GM21528 (cell line): ENCODE results near the gene RELL1.

Experiments used
- ATAC-seq: cut with Tn5 transposase; IDR thresholded peaks from one replicate; pipeline ENCODE4 v1.9.1; 2021; ENCODE audit warnings: mild to moderate bottlenecking, moderate library complexity; ENCODE audit not compliant: unreplicated experiment, low FRiP score

The RELL1 gene

GRCh38 chr4:37641886-37642849 lies 44.0 kb downstream of the RELL1 start:
- ATAC-seq: no peak

DNA sequence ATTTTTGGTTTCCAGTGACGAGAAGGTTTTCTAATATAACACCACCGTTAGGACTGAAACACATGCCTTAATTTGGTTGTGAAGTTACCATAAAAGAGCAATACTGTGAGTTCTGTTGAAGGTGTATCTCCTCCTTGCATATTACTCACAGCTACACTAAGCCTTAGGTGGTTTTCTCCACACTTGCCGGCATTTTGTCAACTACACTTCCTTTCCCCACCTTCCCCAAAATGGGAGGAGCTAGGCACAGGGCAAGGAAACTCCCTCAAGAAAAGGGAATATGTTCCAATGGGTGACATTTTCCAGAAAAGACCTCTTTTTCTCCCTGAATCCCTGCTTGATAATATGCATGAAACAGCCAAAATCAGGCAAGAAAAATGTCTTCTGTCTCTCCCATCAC lies 44.8 kb downstream of the RELL1 start:
- no peak for ATAC-seq

DNA sequence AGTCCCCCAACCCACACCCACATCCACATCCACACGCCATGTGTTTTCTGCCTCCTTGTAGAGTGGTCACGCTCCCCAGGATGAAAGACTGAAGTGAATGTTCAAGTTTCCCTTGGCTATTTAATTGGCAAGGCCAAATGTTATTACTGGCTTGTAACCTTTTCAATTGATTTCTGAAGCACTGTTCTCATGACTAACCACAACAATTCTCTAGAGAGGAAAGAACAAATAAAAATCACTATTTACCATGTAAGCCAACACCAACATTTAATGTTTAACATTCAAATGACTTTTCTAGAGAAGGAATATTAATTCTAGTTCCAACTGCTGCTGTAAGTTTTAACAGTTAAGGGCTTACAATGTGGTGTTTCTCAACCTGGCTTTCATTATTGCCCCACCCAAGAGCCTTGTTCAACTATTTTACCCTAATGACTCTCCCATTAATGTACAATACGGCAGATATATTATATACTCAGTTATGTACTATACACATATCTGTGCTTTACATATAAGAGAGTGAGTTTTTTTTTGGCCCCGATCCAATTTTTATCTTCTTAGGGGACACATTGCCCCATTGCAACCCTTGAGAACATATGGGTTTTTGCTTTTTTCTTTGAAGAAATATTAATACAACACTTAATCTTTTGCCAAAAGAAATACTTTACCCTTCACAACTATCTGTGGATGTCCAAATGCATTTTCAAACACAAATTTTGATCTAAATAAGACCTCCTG lies 46.5 kb downstream of the RELL1 start:
- ATAC-seq: no peak

DNA sequence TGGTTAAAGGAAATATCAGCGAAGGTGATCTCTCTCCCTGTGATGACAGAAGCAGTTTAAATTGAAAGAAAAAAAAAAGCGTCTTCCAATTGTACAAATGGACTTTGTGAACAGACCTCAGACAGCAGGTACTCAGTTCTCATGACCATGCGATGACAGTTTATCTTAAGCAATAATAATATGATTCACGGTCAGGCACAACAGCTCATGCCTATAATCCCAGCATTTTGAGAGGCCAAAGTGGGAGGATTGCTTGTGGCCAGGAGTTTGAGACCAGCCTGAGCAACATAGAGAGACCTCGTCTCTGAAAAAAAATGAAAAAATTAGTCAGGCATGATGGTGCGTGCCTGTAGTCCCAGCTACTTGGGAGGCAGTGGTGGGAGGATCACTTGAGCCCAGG lies 51.0 kb downstream of the RELL1 start:
- ATAC-seq: no peak

GRCh38 chr4:37634180-37634579 lies 52.0 kb downstream of the RELL1 start:
- no peak for ATAC-seq

- no peak for ATAC-seq
These were observed 53.3 kb downstream of the RELL1 start for GRCh38 chr4:37632836-37633235.

- no peak for ATAC-seq
These were observed 54.6 kb downstream of the RELL1 start for GRCh38 chr4:37631551-37631950.

GRCh38 chr4:37629713-37630112 lies 56.5 kb downstream of the RELL1 start:
- ATAC-seq: no peak

GRCh38 chr4:37628977-37629609 lies 57.1 kb downstream of the RELL1 start:
- no peak for ATAC-seq

GRCh38 chr4:37627263-37627662 lies 58.9 kb downstream of the RELL1 start:
- no peak for ATAC-seq

- no peak for ATAC-seq
These were observed 60.7 kb downstream of the RELL1 start for GRCh38 chr4:37625499-37625898.

GRCh38 chr4:37623940-37624339 lies 62.2 kb downstream of the RELL1 start:
- ATAC-seq: no peak

- ATAC-seq: no peak
These were observed 63.1 kb downstream of the RELL1 start for GRCh38 chr4:37623125-37623524.

DNA sequence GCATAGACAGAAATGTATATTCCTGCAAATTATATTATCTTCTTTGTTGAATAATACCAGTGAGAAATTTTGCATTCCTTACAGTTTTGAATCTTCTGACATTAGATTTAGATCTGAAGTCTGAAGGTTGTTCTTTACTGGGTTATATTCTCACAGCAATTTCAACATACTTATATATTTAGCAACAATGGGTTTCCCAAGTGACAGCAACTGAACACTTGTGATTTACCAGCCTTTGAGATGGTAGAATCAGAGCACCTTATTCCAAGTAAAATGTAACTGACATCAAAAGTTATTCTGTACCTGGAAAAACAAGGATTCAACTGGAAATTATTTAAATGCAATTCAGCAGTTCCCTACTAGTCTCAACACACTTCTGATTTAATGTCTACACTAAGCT lies 66.0 kb downstream of the RELL1 start:
- no peak for ATAC-seq

DNA sequence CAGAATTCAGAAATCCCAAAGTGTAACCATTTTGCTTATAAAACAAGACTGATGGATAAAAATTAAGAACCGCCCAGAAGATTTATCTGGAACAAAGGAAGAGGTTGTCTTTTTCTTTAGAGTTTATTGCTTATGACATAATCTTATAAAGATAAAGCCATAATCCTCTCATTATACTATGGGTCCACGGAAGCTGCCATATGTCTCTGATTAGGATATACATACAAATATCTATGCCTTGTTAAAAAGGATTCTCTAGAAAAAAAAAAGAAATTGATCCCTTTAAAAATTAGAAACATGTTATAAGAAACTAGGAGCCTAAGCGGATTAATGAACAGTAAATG lies 70.5 kb downstream of the RELL1 start:
- ATAC-seq: no peak

GRCh38 chr4:37615059-37615719 lies 71.0 kb downstream of the RELL1 start:
- no peak for ATAC-seq

GRCh38 chr4:37612811-37613210 lies 73.4 kb downstream of the RELL1 start:
- no peak for ATAC-seq

GRCh38 chr4:37609626-37610025 lies 76.5 kb downstream of the RELL1 start:
- ATAC-seq: no peak

- ATAC-seq: no peak
These were observed 79.2 kb downstream of the RELL1 start for GRCh38 chr4:37607018-37607417.

- ATAC-seq: no peak
These were observed 80.2 kb downstream of the RELL1 start for GRCh38 chr4:37605843-37606565.
